IMR-90 (cell line): ENCODE data around the gene DAPK1. TPM values are rescaled to one million over a fixed set of nuclear protein-coding genes. Genes with fewer than 3 reads are reported as not detected.
A peak's percentile ranks its signal among the peaks of the same experiment; 100 is the strongest.

Experiments
- ATAC-seq: fragments of 200-7000 bp; cut with Tn5 transposase; 2 replicates; pipeline ENCODE4 v1.9.1; 2020; ENCODE audit warnings: low read depth, mild to moderate bottlenecking, moderate library complexity
- BruUV-seq: library from RNA; stranded (reverse); fragments of 400-500 nt; replicated peaks from 2 replicates; lab custom pipeline; 2021; lab: Mats Ljungman, UMichigan
- CTCF ChIA-PET: fragments of 300-600 bp; formaldehyde crosslinking; extraction: SDS; loops from one replicate; lab custom pipeline; 2021; ENCODE audit warnings: antibody characterized with exemption; lab: Yijun Ruan, JAX
- POLR2A ChIA-PET: fragments of 300-600 bp; sonication (Branson Sonifier 250); formaldehyde crosslinking; loops from one replicate; lab custom pipeline; 2022; ENCODE audit warnings: antibody characterized with exemption; ENCODE audit not compliant: unreplicated experiment; lab: Charles Lee
- DNase-seq: peaks from one replicate; pipeline ENCODE4 v3.0.0; 2013
- H2AFZ ChIP-seq: replicated peaks from 2 replicates; pipeline ENCODE3; 2013; ENCODE audit warnings: low read length, mild to moderate bottlenecking; ENCODE audit not compliant: poor library complexity
- H2AK5ac ChIP-seq: 2 replicates; pipeline ENCODE4 v1.6.1; 2013; ENCODE audit warnings: low read depth, low read length, inconsistent platforms
- H2AK9ac ChIP-seq: replicated peaks from 2 replicates; pipeline ENCODE3; 2013; ENCODE audit warnings: mild to moderate bottlenecking, low read depth, low read length, moderate library complexity; ENCODE audit not compliant: poor library complexity
- H2BK120ac ChIP-seq: 2 replicates; pipeline ENCODE4 v1.6.1; 2013; ENCODE audit warnings: low read depth, low read length, inconsistent platforms
- H2BK15ac ChIP-seq: 3 replicates; pipeline ENCODE4 v1.6.1; 2013; ENCODE audit warnings: low read depth, low read length, inconsistent platforms
- H2BK20ac ChIP-seq: 2 replicates; pipeline ENCODE4 v1.6.1; 2013; ENCODE audit warnings: low read depth, mild to moderate bottlenecking, inconsistent platforms, low read length, moderate library complexity
- H2BK5ac ChIP-seq: 2 replicates; pipeline ENCODE4 v1.6.1; 2013; ENCODE audit warnings: mild to moderate bottlenecking, low read depth, low read length, inconsistent platforms; ENCODE audit not compliant: poor library complexity, severe bottlenecking
- H3K14ac ChIP-seq: replicated peaks from 2 replicates; pipeline ENCODE4 v1.6.1; 2013; ENCODE audit warnings: low read depth, low read length, inconsistent platforms
- H3K18ac ChIP-seq: 2 replicates; pipeline ENCODE4 v1.6.1; 2013; ENCODE audit warnings: low read depth, low read length, control low read depth
- H3K23ac ChIP-seq: 2 replicates; pipeline ENCODE4 v1.6.1; 2013; ENCODE audit warnings: low read depth, low read length, inconsistent platforms
- H3K27ac ChIP-seq: 2 replicates; pipeline ENCODE4 v1.5.1; 2013; ENCODE audit warnings: mild to moderate bottlenecking, control low read depth, low read length; ENCODE audit not compliant: insufficient read depth
- H3K27me3 ChIP-seq: 2 replicates; pipeline ENCODE4 v1.6.1; 2013; ENCODE audit warnings: low read length; ENCODE audit not compliant: control insufficient read depth, insufficient read depth
- H3K36me3 ChIP-seq: 2 replicates; pipeline ENCODE4 v1.6.1; 2013; ENCODE audit warnings: low read length, mixed read lengths; ENCODE audit not compliant: control insufficient read depth, insufficient read depth
- H3K4ac ChIP-seq: 2 replicates; pipeline ENCODE4 v1.6.1; 2013; ENCODE audit warnings: low read depth, low read length, inconsistent platforms
- H3K4me1 ChIP-seq: 2 replicates; pipeline ENCODE4 v1.6.1; 2013; ENCODE audit warnings: low read length, mixed read lengths; ENCODE audit not compliant: control insufficient read depth, insufficient read depth
- H3K4me2 ChIP-seq: 2 replicates; pipeline ENCODE4 v1.6.1; 2013; ENCODE audit warnings: low read depth, mild to moderate bottlenecking, control low read depth, low read length, moderate library complexity
- H3K4me3 ChIP-seq: 2 replicates; pipeline ENCODE4 v1.5.1; 2013; ENCODE audit warnings: low read depth, mild to moderate bottlenecking, control low read depth, low read length, moderate library complexity; ENCODE audit not compliant: insufficient read depth
- H3K56ac ChIP-seq: 2 replicates; pipeline ENCODE4 v1.6.1; 2013; ENCODE audit warnings: low read length, inconsistent platforms; ENCODE audit not compliant: insufficient read depth; ENCODE audit errors: extremely low read depth
- H3K79me1 ChIP-seq, 2 experiments: 2 replicates each; pipeline ENCODE4 v1.6.1; 2013; ENCODE audit warnings: low read length in 2 of 2, inconsistent platforms in 1 of 2, low read depth in 1 of 2
- H3K9ac ChIP-seq: 2 replicates; pipeline ENCODE4 v1.6.1; 2013; ENCODE audit warnings: low read depth, low read length, control low read depth
- H3K9me1 ChIP-seq: 2 replicates; pipeline ENCODE4 v1.6.1; 2013; ENCODE audit warnings: low read length, inconsistent platforms; ENCODE audit not compliant: insufficient read depth
- H3K9me3 ChIP-seq: 2 replicates; pipeline ENCODE4 v1.6.1; 2013; ENCODE audit warnings: low read length; ENCODE audit not compliant: control insufficient read depth, insufficient read depth
- H4K20me1 ChIP-seq: 2 replicates; pipeline ENCODE4 v1.6.1; 2013; ENCODE audit warnings: low read length, inconsistent platforms; ENCODE audit not compliant: insufficient read depth
- H4K5ac ChIP-seq: 2 replicates; pipeline ENCODE4 v1.6.1; 2013; ENCODE audit warnings: mild to moderate bottlenecking, low read depth, low read length, control low read depth
- H4K8ac ChIP-seq, 2 experiments: 2 replicates each; pipeline ENCODE4 v1.6.1; 2013; ENCODE audit warnings: low read depth in 2 of 2, low read length in 2 of 2, control low read depth in 1 of 2, inconsistent platforms in 1 of 2
- H4K91ac ChIP-seq: 2 replicates; pipeline ENCODE4 v1.6.1; 2013; ENCODE audit warnings: low read depth, low read length, inconsistent platforms; ENCODE audit not compliant: insufficient read depth
- CEBPB ChIP-seq: IDR thresholded peaks from 2 replicates; pipeline ENCODE4 v1.6.1; 2012; ENCODE audit warnings: low read depth, low read length, improper control_type of control experiment
- MAFK ChIP-seq: IDR thresholded peaks from 2 replicates; pipeline ENCODE4 v1.6.1; 2012; ENCODE audit warnings: low read depth, low read length, improper control_type of control experiment
- MXI1 ChIP-seq: IDR thresholded peaks from 2 replicates; pipeline ENCODE4 v1.6.1; 2012; ENCODE audit warnings: low read depth, mild to moderate bottlenecking, low read length, moderate library complexity, borderline replicate concordance
- WGBS, 2 experiments: methylation state at CpG; one replicate each; pipeline versions ENCODE4 v1.1.5 to v1.1.7; 2013; ENCODE audit warnings: missing lambda C conversion rate in 2 of 2; ENCODE audit not compliant: insufficient read length in 1 of 2; ENCODE audit errors: extremely low coverage in 2 of 2; 5-methylcytosine and 5-hydroxymethylcytosine counted together
- dilution Hi-C: fragments of 300-500 bp; cut with HindIII; formaldehyde crosslinking; loops from one replicate; pipeline ENCODE4 v1.14.3; 2018; ENCODE audit warnings: low sequenced_read_pairs; ENCODE audit not compliant: unreplicated experiment
- in situ Hi-C: fragments of 300-500 bp; cut with MboI; formaldehyde crosslinking; loops from 3 replicates; pipeline ENCODE4 v1.14.3; 2019; ENCODE audit warnings: low sequenced_read_pairs, inconsistent platforms, mixed read lengths
- intact Hi-C: fragments of 100-400 bp; cut with micrococcal nuclease; formaldehyde crosslinking; loops from 2 replicates; pipeline ENCODE4 v1.10.0; 2022
- polyA plus RNA-seq, 3 experiments: library from polyadenylated mRNA; depleted of rRNA; stranded (reverse); fragments of >200 nt; gene quantifications; 2 replicates each; pipeline ENCODE4 v1.2.3, GENCODE V29; 2012; ENCODE audit warnings: low replicate concordance in 1 of 3
- total RNA-seq: library from RNA; depleted of rRNA; stranded (reverse); fragments of >200 nt; gene quantifications from 2 replicates; pipeline ENCODE4 v1.2.3, GENCODE V29; 2012

The DAPK1 gene
- total and polyA plus RNA-seq, 2 of the 4 experiments (the other 2 are of a cell fraction), result under 0.01 to 0.03 TPM

- no peak overlapping the region for H2BK20ac ChIP-seq
- H4K8ac ChIP-seq, result peak overlapping the region in 1 of 2 experiments; percentile 50; a peak in 2 of 4 replicates
- peak overlapping the region; percentile 17; the same call in 1 of the 2 replicates for H3K18ac ChIP-seq
- 0 out of 2 replicates have a peak overlapping the region, but pooled peaks have one; percentile 53 for H3K14ac ChIP-seq
- H2AFZ ChIP-seq, result peak overlapping the region; percentile 1
- DNase-seq (peak; percentile 80), ATAC-seq (peak; percentile 75)
- POLR2A ChIA-PET, result no interaction called here
- CTCF ChIA-PET, result no interaction called here
- dilution Hi-C loops (no loop called here), intact Hi-C loops (no loop called here), in situ Hi-C loops (no loop called here)
- peak overlapping the region; percentile 27; the same call in 1 of the 2 replicates for H3K27ac ChIP-seq
- no peak overlapping the region for H4K91ac ChIP-seq
- H2AK5ac ChIP-seq, result 0 out of 2 replicates have a peak overlapping the region, but pooled peaks have one; percentile 4
- no peak overlapping the region for H3K4me3 ChIP-seq
- peak; percentile 51; the same call in 1 of the 2 replicates for TF ChIP-seq MAFK
- TF ChIP-seq MXI1, result no peak
- TF ChIP-seq CEBPB, result 0 out of 2 replicates have a peak, but pooled peaks have one; percentile 14
- no peaks in the 10 kb centered on the region; the same call in 1 of the 2 replicates for H3K27me3 ChIP-seq
- H3K9me1 ChIP-seq, result 0 out of 2 replicates have a peak, but pooled peaks cover 4% of the 10 kb centered on the region
- H3K4ac ChIP-seq, result peak overlapping the region; percentile 43; the same call in 1 of the 2 replicates
- H3K9me3 ChIP-seq, result no peaks in the 10 kb centered on the region
- H3K36me3 ChIP-seq, result no peaks in the 10 kb centered on the region
- no peak overlapping the region for H2BK15ac ChIP-seq
- H2AK9ac ChIP-seq, result no peak overlapping the region
- H2BK5ac ChIP-seq, result no peak overlapping the region
- BruUV-seq, result no TSS peak
- no peak overlapping the region for H3K56ac ChIP-seq
- H3K4me1 ChIP-seq, result peaks cover 6% of the 10 kb centered on the region; the same call in 1 of the 2 replicates
- H4K5ac ChIP-seq, result no peak overlapping the region
- H2BK120ac ChIP-seq, result peak overlapping the region; percentile 67
- no peak overlapping the region for H3K23ac ChIP-seq
- H3K9ac ChIP-seq, result no peak overlapping the region; the same call in 1 of the 2 replicates
- no peaks in the 10 kb centered on the region for H3K79me1 ChIP-seq
- 65% methylated on average over 3 of the region's 4 CpGs; no CpG with 5 or more reads in 1 of the 2 experiments for whole genome bisulfite sequencing, 2 experiments
- no peak overlapping the region for H3K4me2 ChIP-seq
- no peaks in the 10 kb centered on the region for H4K20me1 ChIP-seq
Observed at GRCh38 chr9:87594194-87594593, 96.5 kb downstream of the DAPK1 start.
